K562 (cell line): ENCODE data around the gene GNPTAB. TPM values are rescaled to one million over a fixed set of nuclear protein-coding genes. Genes with fewer than 3 reads are reported as not detected.

Experiments
- AFF1 ChIP-seq, 2 experiments: fragments of 450-650 bp; IDR thresholded peaks; 2 replicates each; pipeline ENCODE4 v1.6.1; 2018; ENCODE audit warnings: mild to moderate bottlenecking in 2 of 2, low read depth in 1 of 2; ENCODE audit not compliant: partially characterized antibody in 2 of 2
- CAMTA2 ChIP-seq: fragments of 250-450 bp; sonication (Bioruptor Pico); conservative IDR thresholded peaks from 2 replicates; pipeline ENCODE4 v1.5.1; 2022
- EP300 ChIP-seq: IDR thresholded peaks from 2 replicates; pipeline ENCODE4 v1.6.1; 2012; ENCODE audit warnings: low read length, improper control_type of control experiment
- EWSR1 ChIP-seq: fragments of 450-650 bp; IDR thresholded peaks from 2 replicates; pipeline ENCODE4 v1.6.1; 2018; ENCODE audit warnings: borderline replicate concordance, mild to moderate bottlenecking, low read depth, moderate library complexity; ENCODE audit not compliant: partially characterized antibody
- GATA2 ChIP-seq: sonication (generic); formaldehyde crosslinking; IDR thresholded peaks from 2 replicates; pipeline ENCODE4 v1.4.0; 2020; ENCODE audit warnings: mild to moderate bottlenecking, missing genetic modification reagents
- GTF2B ChIP-seq: IDR thresholded peaks from 2 replicates; pipeline ENCODE4 v1.6.1; 2011; ENCODE audit not compliant: insufficient read length; ENCODE audit errors: extremely low read depth
- HDAC6 ChIP-seq: IDR thresholded peaks from 2 replicates; pipeline ENCODE4 v1.6.1; 2012; ENCODE audit warnings: low read depth, mild to moderate bottlenecking, control low read depth, inconsistent platforms, low read length, moderate library complexity
- HMGXB4 ChIP-seq: sonication (generic); formaldehyde crosslinking; IDR thresholded peaks from 2 replicates; pipeline ENCODE4 v1.8.1; 2023; ENCODE audit warnings: mild to moderate bottlenecking, missing genetic modification reagents
- JUND ChIP-seq, 2 experiments: IDR thresholded peaks; 2 replicates in 1 of 2; 3 replicates in 1 of 2; pipeline ENCODE4 v1.6.1; 2011; ENCODE audit warnings: borderline replicate concordance in 2 of 2, low read depth in 2 of 2, low read length in 2 of 2, improper control_type of control experiment in 1 of 2, missing biosample characterization in 1 of 2, missing genetic modification characterization in 1 of 2, missing genetic modification reagents in 1 of 2
- NCOA6 ChIP-seq: fragments of 450-650 bp; IDR thresholded peaks from 2 replicates; pipeline ENCODE4 v1.6.1; 2017; ENCODE audit warnings: mild to moderate bottlenecking
- NCOR1 ChIP-seq: fragments of 450-650 bp; IDR thresholded peaks from 2 replicates; pipeline ENCODE4 v1.6.1; 2016; ENCODE audit warnings: mild to moderate bottlenecking, moderate library complexity
- POLR2AphosphoS5 ChIP-seq: IDR thresholded peaks from 2 replicates; pipeline ENCODE4 v1.6.1; 2011; ENCODE audit warnings: mild to moderate bottlenecking, low read depth, low read length, moderate library complexity; ENCODE audit not compliant: control insufficient read depth, insufficient read depth
- POLR2G ChIP-seq: fragments of 200-400 bp; formaldehyde crosslinking; IDR thresholded peaks from 2 replicates; pipeline ENCODE4 v1.6.1; 2017; ENCODE audit warnings: low read depth, mild to moderate bottlenecking, antibody characterized with exemption, low read length, moderate library complexity
- POU5F1 ChIP-seq: fragments of 150-350 bp; IDR thresholded peaks from 2 replicates; pipeline ENCODE4 v1.6.1; 2014; ENCODE audit warnings: borderline replicate concordance, low read length, low read depth, mild to moderate bottlenecking; ENCODE audit not compliant: partially characterized antibody
- PRMT5 ChIP-seq: sonication (generic); formaldehyde crosslinking; IDR thresholded peaks from 2 replicates; pipeline ENCODE4 v1.5.0; 2020; ENCODE audit warnings: missing genetic modification reagents
- PYGO2 ChIP-seq: fragments of 450-650 bp; IDR thresholded peaks from 2 replicates; pipeline ENCODE4 v1.6.1; 2016; ENCODE audit warnings: mild to moderate bottlenecking, missing genetic modification characterization, moderate library complexity, missing compliant biosample characterization
- SMARCC2 ChIP-seq: fragments of 450-650 bp; IDR thresholded peaks from 2 replicates; pipeline ENCODE4 v1.6.1; 2017; ENCODE audit warnings: antibody characterized with exemption, moderate library complexity, mild to moderate bottlenecking, low read depth
- TEAD2 ChIP-seq: fragments of 450-650 bp; IDR thresholded peaks from 2 replicates; pipeline ENCODE4 v1.6.1; 2016; ENCODE audit warnings: missing genetic modification characterization, control low read depth, missing compliant biosample characterization
- U2AF1 ChIP-seq: fragments of 200-400 bp; formaldehyde crosslinking; optimal IDR thresholded peaks from 2 replicates; pipeline ENCODE3; 2017; ENCODE audit warnings: mild to moderate bottlenecking, low read depth, low read length, moderate library complexity
- ZNF263 ChIP-seq: sonication (generic); formaldehyde crosslinking; IDR thresholded peaks from 2 replicates; pipeline ENCODE4 v1.8.0; 2022; ENCODE audit warnings: mild to moderate bottlenecking, missing genetic modification reagents, borderline replicate concordance
- polyA plus RNA-seq, 8 experiments: library from polyadenylated mRNA; depleted of rRNA in 4 of 8; stranded (reverse) in 5 of 8; unstranded in 3 of 8; fragments of >200 nt; fragmentation: Nextera tagmentation in 2 of 8; fragmentation: Illumina TruSeq in 1 of 8; extraction: Ambion mirVana in 2 of 8; extraction: Trizol in 1 of 8; gene quantifications; 2 replicates each; pipeline versions ENCODE4 v1.2.1 to v1.2.3, GENCODE V29; 2011 to 2014; ENCODE audit warnings: inconsistent platforms in 1 of 8, missing spikeins in 1 of 8
- total RNA-seq, 7 experiments: library from RNA; depleted of rRNA in 6 of 7; stranded (reverse); fragments of >200 nt in 6 of 7; fragmentation: Illumina TruSeq in 2 of 7; extraction: Trizol in 2 of 7; gene quantifications; 2 replicates each; pipeline versions ENCODE4 v1.2.1 to v1.2.3, GENCODE V29; 2011 to 2021; ENCODE audit warnings: low replicate concordance in 1 of 7

GNPTAB gene
- total and polyA plus RNA-seq, 9 of the 15 experiments (the other 6 are each of a cell fraction or from before 2014, with no cell fraction given) = 5.9 to 23.2 (median 19.3) TPM

- TF ChIP-seq EWSR1 (no peak), POLR2AphosphoS5 (peak; percentile 79; the same call in 1 of the 2 replicates), NCOA6 (no peak), JUND (IDR thresholded peaks at IDR 0.05; ENCODE audit: borderline replicate concordance, low read depth, low read length) (peak; percentile 49; the same call in 1 of the 2 replicates), JUND (tag; IDR thresholded peaks at IDR 0.05; ENCODE audit: borderline replicate concordance, low read depth, low read length) (peak; percentile 50; the same call in 2 of the 3 replicates), AFF1 (IDR thresholded peaks at IDR 0.05; ENCODE audit: low read depth in 1 of 2, partially characterized antibody in 2 of 2) (peak in 1 of 2 experiments; percentile 10), U2AF1 (no peak), HDAC6 (no peak), GATA2 (CRISPR knock-in tag) (peak; percentile 67), POLR2G (no peak), SMARCC2 (peak; percentile 81), GTF2B (no peak), PRMT5 (no peak), TEAD2 (tag) (no peak), HMGXB4 (no peak), ZNF263 (CRISPR knock-in tag) (no peak), POU5F1 (no peak), PYGO2 (tag) (no peak), EP300 (peak; percentile 84), NCOR1 (peak; percentile 83), CAMTA2 (CRISPR knock-in tag) (no peak)
Observed at GRCh38 chr12:101855364-101855884, 24.7 kb upstream of the GNPTAB start (continued).
